Psoas muscle (tissue), 8 donors: Measurements from ENCODE around the gene PSMA6. TPM values are rescaled to one million over a fixed set of nuclear protein-coding genes. Genes with fewer than 3 reads are reported as not detected.

Experiments used
- ATAC-seq, 4 donors: fragments of 200-7000 bp; cut with Tn5 transposase; one replicate each; pipeline ENCODE4 v1.9.1; 2020; ENCODE audit warnings: moderate library complexity in 3 of 4, mild to moderate bottlenecking in 2 of 4
- DNase-seq, 2 donors: peaks; one replicate each; pipeline ENCODE4 v3.0.0-alpha.2; 2020
- H3K27ac ChIP-seq: fragments of 200-600 bp; one replicate; pipeline ENCODE4 v1.8.0; 2022
- H3K27me3 ChIP-seq, 3 donors: fragments of 200-600 bp in 1 of 3; one replicate each; pipeline versions ENCODE4 v1.6.1 to v1.8.0; 2013 to 2022; ENCODE audit warnings: low read length in 2 of 3, mild to moderate bottlenecking in 2 of 3, moderate library complexity in 1 of 3; ENCODE audit not compliant: insufficient read depth in 3 of 3
- H3K36me3 ChIP-seq, 2 donors: fragments of 200-600 bp in 1 of 2; one replicate each; pipeline versions ENCODE4 v1.6.1 to v1.8.0; 2013 to 2022; ENCODE audit warnings: low read depth in 1 of 2, mild to moderate bottlenecking in 1 of 2, moderate library complexity in 1 of 2; ENCODE audit not compliant: insufficient read depth in 1 of 2
- H3K4me1 ChIP-seq: fragments of 200-600 bp; one replicate; pipeline ENCODE4 v1.8.0; 2022
- H3K4me3 ChIP-seq: fragments of 200-600 bp; one replicate; pipeline ENCODE4 v1.8.0; 2022; ENCODE audit warnings: mild to moderate bottlenecking
- H3K9me3 ChIP-seq: fragments of 200-600 bp; one replicate; pipeline ENCODE4 v1.8.0; 2022
- WGBS, 3 donors: extraction: QIAGEN DNeasy Blood & Tissue Kit; methylation state at CpG; one replicate each; pipeline versions ENCODE4 v1.1.6 to v1.1.7; 2013; 5-methylcytosine and 5-hydroxymethylcytosine counted together
- intact Hi-C, 2 donors: fragments of 100-400 bp; cut with DNase I; formaldehyde crosslinking; loops; one replicate each; pipeline versions ENCODE4 v1.11.0 to v1.14.2; 2022
- polyA plus RNA-seq, 3 donors: library from polyadenylated mRNA; stranded (reverse); fragments of 200-250 nt; gene quantifications; one replicate each; pipeline ENCODE4 v1.2.3, GENCODE V29; 2013
- total RNA-seq, 4 donors: library from RNA; stranded (reverse); fragmentation: NEBNext Ultra II Directional in 2 of 4; extraction: Animal tissue kit (Norgen Biotek cat#: 25700) in 2 of 4; gene quantifications; one replicate each; pipeline versions ENCODE4 v1.2.1 to v1.2.4, GENCODE V29; 2021 to 2023
- TF ChIP-seq, protein P1 (sequence below): fragments of 200-600 bp; IDR thresholded peaks from one replicate; pipeline ENCODE4 v1.8.0; 2022; ENCODE audit warnings: antibody characterized with exemption
- donor health status: healthy with polysubstance abuse.
- donor health status: DM: no; HTN: no; CAD: no; lungs with moderate emphysema.
- donor health status: Bipolar disorder and iron deficiency.
- donor health status: healthy.
- donor health status: DM: yes; HTN: yes; CAD: no.
- donor health status: DM: no; HTN: no; CAD: no.
- donor health status: DM: no; HTN: no; CAD: no.
- donor health status: DM: yes; HTN: yes; CAD: no.

Gene PSMA6
- total and polyA plus RNA-seq, 7 donors: 176 to 653 (median 276) TPM

GRCh38 chr14:35362450-35362849 lies 70.3 kb downstream of the PSMA6 start:
- no peaks in the 10 kb centered on the region for H3K27me3 ChIP-seq
- TF ChIP-seq, protein P1, sequence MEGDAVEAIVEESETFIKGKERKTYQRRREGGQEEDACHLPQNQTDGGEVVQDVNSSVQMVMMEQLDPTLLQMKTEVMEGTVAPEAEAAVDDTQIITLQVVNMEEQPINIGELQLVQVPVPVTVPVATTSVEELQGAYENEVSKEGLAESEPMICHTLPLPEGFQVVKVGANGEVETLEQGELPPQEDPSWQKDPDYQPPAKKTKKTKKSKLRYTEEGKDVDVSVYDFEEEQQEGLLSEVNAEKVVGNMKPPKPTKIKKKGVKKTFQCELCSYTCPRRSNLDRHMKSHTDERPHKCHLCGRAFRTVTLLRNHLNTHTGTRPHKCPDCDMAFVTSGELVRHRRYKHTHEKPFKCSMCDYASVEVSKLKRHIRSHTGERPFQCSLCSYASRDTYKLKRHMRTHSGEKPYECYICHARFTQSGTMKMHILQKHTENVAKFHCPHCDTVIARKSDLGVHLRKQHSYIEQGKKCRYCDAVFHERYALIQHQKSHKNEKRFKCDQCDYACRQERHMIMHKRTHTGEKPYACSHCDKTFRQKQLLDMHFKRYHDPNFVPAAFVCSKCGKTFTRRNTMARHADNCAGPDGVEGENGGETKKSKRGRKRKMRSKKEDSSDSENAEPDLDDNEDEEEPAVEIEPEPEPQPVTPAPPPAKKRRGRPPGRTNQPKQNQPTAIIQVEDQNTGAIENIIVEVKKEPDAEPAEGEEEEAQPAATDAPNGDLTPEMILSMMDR: no peak
- 25 to 36% (median 28%) methylated on average over 3 of the region's 3 CpGs for WGBS, 3 donors
- DNase-seq (peak in 1 of 2 donors; percentile 20), ATAC-seq (no peak)
- intact Hi-C loops: no loop called here
- no peak overlapping the region for H3K4me3 ChIP-seq
- no peak overlapping the region for H3K27ac ChIP-seq
- no peaks in the 10 kb centered on the region for H3K9me3 ChIP-seq
- H3K36me3 ChIP-seq: no peaks in the 10 kb centered on the region
- peaks cover 18% of the 10 kb centered on the region for H3K4me1 ChIP-seq

- no peak overlapping the region for H3K27ac ChIP-seq
- no peaks in the 10 kb centered on the region for H3K9me3 ChIP-seq
- intact Hi-C loops: no loop called here
- no peaks in the 10 kb centered on the region for H3K36me3 ChIP-seq
- ATAC-seq (no peak), DNase-seq (peak in 1 of 2 donors; percentile 35)
- TF ChIP-seq, protein P1: no peak
- peaks cover 18% of the 10 kb centered on the region for H3K4me1 ChIP-seq
- H3K4me3 ChIP-seq: no peak overlapping the region
- no peaks in the 10 kb centered on the region for H3K27me3 ChIP-seq
- WGBS, 3 donors: 78 to 82% (median 80%) methylated on average over 25 of the region's 25 CpGs
Observed at GRCh38 chr14:35362911-35363374, 70.8 kb downstream of the PSMA6 start.

- WGBS, 3 donors: 63 to 72% (median 64%) methylated on average over 13 of the region's 13 CpGs
- H3K36me3 ChIP-seq: no peaks in the 10 kb centered on the region
- H3K4me3 ChIP-seq: no peak overlapping the region
- H3K27me3 ChIP-seq: no peaks in the 10 kb centered on the region
- intact Hi-C loops: no loop called here
- H3K27ac ChIP-seq: peak overlapping the region; percentile 62
- no peaks in the 10 kb centered on the region for H3K9me3 ChIP-seq
- DNase-seq: peak; percentile 75 to 82
- peaks cover 22% of the 10 kb centered on the region for H3K4me1 ChIP-seq
- peak; percentile 85 to 93 (median 90) for ATAC-seq
- TF ChIP-seq, protein P1: no peak
Observed at GRCh38 chr14:35365130-35366055, 73.2 kb downstream of the PSMA6 start.

GRCh38 chr14:35366056-35366451 lies 73.9 kb downstream of the PSMA6 start:
- Histone ChIP-seq H3K4me3 (no peak overlapping the region), H3K36me3 (no peaks in the 10 kb centered on the region), H3K4me1 (peaks cover 22% of the 10 kb centered on the region), H3K27ac (peak overlapping the region; percentile 62), H3K9me3 (no peaks in the 10 kb centered on the region), H3K27me3 (no peaks in the 10 kb centered on the region)
- WGBS, 3 donors: 62 to 80% (median 68%) methylated on average over 11 to 12 of the region's 12 CpGs
- ATAC-seq: peak; percentile 73 to 85 (median 78)
- intact Hi-C loops: no loop called here
- peak; percentile 66 to 69 for DNase-seq
- TF ChIP-seq, protein P1: no peak
